Measurements from ENCODE around the gene SLC24A4. TPM values are rescaled to one million over a fixed set of nuclear protein-coding genes. Genes with fewer than 3 reads are reported as not detected.

SLC24A4 gene
- polyA plus RNA-seq, 1 donor (not counting 4 experiments of a cell fraction or from before 2014, with no cell fraction given): 0.10 TPM

DNA sequence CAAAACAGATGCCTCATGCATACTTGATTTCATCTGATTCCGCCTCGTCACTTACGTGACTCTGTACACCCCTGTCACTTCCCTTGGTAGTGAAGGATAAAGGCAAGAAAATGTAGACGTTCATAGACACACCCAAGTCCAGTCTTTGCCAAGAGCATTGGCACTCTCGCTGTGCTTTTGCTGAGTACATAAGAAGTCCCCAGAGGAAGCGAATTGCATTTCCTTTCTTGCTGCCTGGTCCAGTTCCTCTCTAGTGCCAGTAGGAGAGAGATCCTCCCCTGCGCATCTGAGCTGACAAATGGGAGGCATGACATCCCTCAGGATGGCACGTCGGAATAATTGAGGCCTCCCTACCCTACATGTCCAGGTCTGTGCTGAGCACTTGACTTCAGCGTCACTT lies 169.3 kb downstream of the SLC24A4 start:
- Histone ChIP-seq H3K9me1 (ENCODE audit: control insufficient read depth, extremely low read depth, insufficient read depth, low read length) (no peaks in the 10 kb centered on the region), H3K9ac (ENCODE audit: control insufficient read depth, extremely low read depth, insufficient read depth, low read length) (no peak overlapping the region), H3K4me2 (ENCODE audit: control insufficient read depth, extremely low read depth, insufficient read depth, low read depth, low read length) (no peak overlapping the region), H3K79me2 (ENCODE audit: control insufficient read depth, insufficient read depth, low read length) (no peaks in the 10 kb centered on the region), H3K4me1 (ENCODE audit: control insufficient read depth, extremely low read depth, insufficient read depth, low read length) (no peaks in the 10 kb centered on the region), H3K4me3 (ENCODE audit: control insufficient read depth in 2 of 3, extremely low read depth in 1 of 3, insufficient read depth in 2 of 3, low read depth in 1 of 3, low read length in 3 of 3) (no peak overlapping the region), H3K36me3 (ENCODE audit: control insufficient read depth in 2 of 2, extremely low read depth in 1 of 2, insufficient read depth in 2 of 2, low read length in 2 of 2) (no peaks in the 10 kb centered on the region), H3K9me3 (ENCODE audit: control insufficient read depth, low read depth, low read length) (no peaks in the 10 kb centered on the region), H3K27ac (ENCODE audit: control insufficient read depth, insufficient read depth, low read length) (no peak overlapping the region), H3K27me3 (ENCODE audit: control insufficient read depth, extremely low read depth, insufficient read depth, low read length) (no peaks in the 10 kb centered on the region), H2AFZ (ENCODE audit: control insufficient read depth, low read length) (no peak overlapping the region), H4K20me1 (ENCODE audit: control insufficient read depth, extremely low read depth, insufficient read depth, low read length) (no peaks in the 10 kb centered on the region)
- FAIRE-seq: no peak
- DNase-seq (ENCODE audit: low read depth, low spot score): no peak
- TF ChIP-seq EZH2 (IDR thresholded peaks at IDR 0.05; ENCODE audit: low read length): no peak
- TF ChIP-seq, protein P1, sequence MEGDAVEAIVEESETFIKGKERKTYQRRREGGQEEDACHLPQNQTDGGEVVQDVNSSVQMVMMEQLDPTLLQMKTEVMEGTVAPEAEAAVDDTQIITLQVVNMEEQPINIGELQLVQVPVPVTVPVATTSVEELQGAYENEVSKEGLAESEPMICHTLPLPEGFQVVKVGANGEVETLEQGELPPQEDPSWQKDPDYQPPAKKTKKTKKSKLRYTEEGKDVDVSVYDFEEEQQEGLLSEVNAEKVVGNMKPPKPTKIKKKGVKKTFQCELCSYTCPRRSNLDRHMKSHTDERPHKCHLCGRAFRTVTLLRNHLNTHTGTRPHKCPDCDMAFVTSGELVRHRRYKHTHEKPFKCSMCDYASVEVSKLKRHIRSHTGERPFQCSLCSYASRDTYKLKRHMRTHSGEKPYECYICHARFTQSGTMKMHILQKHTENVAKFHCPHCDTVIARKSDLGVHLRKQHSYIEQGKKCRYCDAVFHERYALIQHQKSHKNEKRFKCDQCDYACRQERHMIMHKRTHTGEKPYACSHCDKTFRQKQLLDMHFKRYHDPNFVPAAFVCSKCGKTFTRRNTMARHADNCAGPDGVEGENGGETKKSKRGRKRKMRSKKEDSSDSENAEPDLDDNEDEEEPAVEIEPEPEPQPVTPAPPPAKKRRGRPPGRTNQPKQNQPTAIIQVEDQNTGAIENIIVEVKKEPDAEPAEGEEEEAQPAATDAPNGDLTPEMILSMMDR (optimal IDR thresholded peaks at IDR 0.05 in 1 of 3, IDR thresholded peaks at IDR 0.05 in 1 of 3, conservative IDR thresholded peaks at IDR 0.05 in 1 of 3; ENCODE audit: extremely low read depth in 1 of 3, insufficient read depth in 2 of 3, low read length in 3 of 3): no peak
- dilution Hi-C loops (cut with MboI; ENCODE audit: extremely low pct_ligation_motif_present, low sequenced_read_pairs): no loop called here

DNA sequence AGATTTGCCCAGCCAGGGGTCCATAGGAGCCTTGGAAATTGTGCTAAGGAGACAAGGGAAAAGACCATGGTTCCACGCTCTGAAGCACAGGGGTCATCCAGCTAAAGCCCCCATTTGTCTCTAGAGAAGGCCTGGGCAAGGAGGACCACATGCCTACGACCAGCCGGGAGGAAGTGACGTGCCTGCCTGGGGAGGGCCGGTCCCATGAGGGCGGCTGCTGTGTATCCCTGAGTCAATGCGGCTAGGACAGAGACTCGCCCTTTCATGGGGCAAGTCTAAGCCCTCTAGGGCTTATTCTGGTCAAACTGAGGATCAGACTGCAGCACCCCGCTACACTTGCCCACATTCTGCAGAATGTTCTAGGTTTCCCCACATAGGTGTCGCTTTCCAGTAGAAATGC lies 170.1 kb downstream of the SLC24A4 start:
- Histone ChIP-seq H3K36me3 (ENCODE audit: control insufficient read depth in 2 of 2, extremely low read depth in 1 of 2, insufficient read depth in 2 of 2, low read length in 2 of 2) (no peaks in the 10 kb centered on the region), H2AFZ (ENCODE audit: control insufficient read depth, low read length) (no peak overlapping the region), H3K27ac (ENCODE audit: control insufficient read depth, insufficient read depth, low read length) (no peak overlapping the region), H4K20me1 (ENCODE audit: control insufficient read depth, extremely low read depth, insufficient read depth, low read length) (no peaks in the 10 kb centered on the region), H3K4me1 (ENCODE audit: control insufficient read depth, extremely low read depth, insufficient read depth, low read length) (no peaks in the 10 kb centered on the region), H3K27me3 (ENCODE audit: control insufficient read depth, extremely low read depth, insufficient read depth, low read length) (no peaks in the 10 kb centered on the region), H3K9me1 (ENCODE audit: control insufficient read depth, extremely low read depth, insufficient read depth, low read length) (no peaks in the 10 kb centered on the region), H3K9me3 (ENCODE audit: control insufficient read depth, low read depth, low read length) (no peaks in the 10 kb centered on the region), H3K4me2 (ENCODE audit: control insufficient read depth, extremely low read depth, insufficient read depth, low read depth, low read length) (no peak overlapping the region), H3K9ac (ENCODE audit: control insufficient read depth, extremely low read depth, insufficient read depth, low read length) (no peak overlapping the region), H3K79me2 (ENCODE audit: control insufficient read depth, insufficient read depth, low read length) (no peaks in the 10 kb centered on the region), H3K4me3 (ENCODE audit: control insufficient read depth in 2 of 3, extremely low read depth in 1 of 3, insufficient read depth in 2 of 3, low read depth in 1 of 3, low read length in 3 of 3) (no peak overlapping the region)
- DNase-seq (ENCODE audit: low read depth, low spot score) (no peak), FAIRE-seq (no peak)
- dilution Hi-C loops (cut with MboI; ENCODE audit: extremely low pct_ligation_motif_present, low sequenced_read_pairs): no loop called here
- TF ChIP-seq, protein P1 (optimal IDR thresholded peaks at IDR 0.05 in 1 of 3, IDR thresholded peaks at IDR 0.05 in 1 of 3, conservative IDR thresholded peaks at IDR 0.05 in 1 of 3; ENCODE audit: extremely low read depth in 1 of 3, insufficient read depth in 2 of 3, low read length in 3 of 3): no peak
- no peak for TF ChIP-seq EZH2 (IDR thresholded peaks at IDR 0.05; ENCODE audit: low read length)
